ENCODE results near the gene NFIA.

NFIA gene

DNA sequence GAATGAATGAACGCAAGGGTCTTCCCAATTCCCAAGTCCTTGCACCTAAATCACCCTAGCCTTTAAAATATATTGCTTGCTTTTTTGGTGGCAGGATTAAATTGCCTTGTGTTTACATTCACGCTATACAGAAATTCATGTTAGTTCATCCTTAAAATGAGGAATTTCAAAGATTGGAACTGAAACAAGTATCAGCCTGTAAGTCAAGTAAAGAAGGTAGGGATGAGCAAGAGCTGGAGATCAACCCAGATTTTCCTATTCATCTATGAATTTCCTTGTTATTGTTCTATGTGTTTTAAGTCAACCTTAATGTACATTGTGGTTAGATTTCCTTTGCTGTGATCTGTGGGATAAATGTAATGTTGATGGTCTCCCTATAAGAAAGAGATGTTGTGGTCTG is 248.2 kb downstream of the NFIA start:
- DNase-seq (ENCODE audit: low read depth, low spot score): no peak

DNA sequence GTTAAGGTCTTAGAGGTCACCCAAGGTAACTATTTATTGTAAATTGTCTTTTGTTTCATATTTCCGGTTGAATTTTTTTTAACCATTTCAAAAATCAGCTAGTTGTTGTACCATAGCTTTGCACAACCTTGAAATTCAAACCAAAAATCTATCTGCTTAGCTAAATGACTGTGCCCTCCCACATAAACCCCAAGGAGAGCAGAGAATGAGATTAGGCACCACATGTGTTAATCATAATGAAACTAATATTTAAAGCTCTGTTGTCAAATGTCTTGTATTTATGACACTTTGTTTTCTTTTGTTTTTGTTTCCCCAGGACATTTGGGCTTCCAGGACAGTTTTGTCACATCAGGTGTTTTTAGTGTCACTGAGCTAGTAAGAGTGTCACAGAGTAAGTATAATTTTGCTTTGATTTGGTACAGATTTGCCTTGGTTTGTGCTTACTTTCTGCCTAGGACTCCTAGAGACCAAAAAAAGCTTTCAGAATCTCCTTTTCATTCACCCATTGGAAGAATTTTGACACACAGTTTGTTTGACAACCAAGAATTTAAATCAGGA is 249.9 kb downstream of the NFIA start:
- DNase-seq (ENCODE audit: low read depth, low spot score): no peak

DNA sequence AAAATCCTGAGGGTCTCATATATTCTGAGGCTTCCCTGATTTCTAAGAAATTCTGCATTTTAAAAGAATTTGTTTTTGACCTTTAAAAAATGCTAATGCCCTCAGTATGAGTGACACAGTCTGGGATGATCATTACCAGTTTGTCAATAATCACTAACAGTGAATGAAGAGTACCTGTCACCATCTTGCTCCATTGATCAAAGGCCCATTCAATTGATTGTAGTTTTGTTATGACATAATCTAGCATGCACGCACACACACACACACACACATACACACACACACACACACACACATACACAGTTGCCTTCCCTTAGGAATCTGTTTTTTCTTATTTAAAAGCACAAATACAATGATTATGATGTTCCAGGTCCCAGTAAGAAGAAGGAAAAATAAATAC is 250.4 kb downstream of the NFIA start:
- DNase-seq (ENCODE audit: low read depth, low spot score): no peak

DNA sequence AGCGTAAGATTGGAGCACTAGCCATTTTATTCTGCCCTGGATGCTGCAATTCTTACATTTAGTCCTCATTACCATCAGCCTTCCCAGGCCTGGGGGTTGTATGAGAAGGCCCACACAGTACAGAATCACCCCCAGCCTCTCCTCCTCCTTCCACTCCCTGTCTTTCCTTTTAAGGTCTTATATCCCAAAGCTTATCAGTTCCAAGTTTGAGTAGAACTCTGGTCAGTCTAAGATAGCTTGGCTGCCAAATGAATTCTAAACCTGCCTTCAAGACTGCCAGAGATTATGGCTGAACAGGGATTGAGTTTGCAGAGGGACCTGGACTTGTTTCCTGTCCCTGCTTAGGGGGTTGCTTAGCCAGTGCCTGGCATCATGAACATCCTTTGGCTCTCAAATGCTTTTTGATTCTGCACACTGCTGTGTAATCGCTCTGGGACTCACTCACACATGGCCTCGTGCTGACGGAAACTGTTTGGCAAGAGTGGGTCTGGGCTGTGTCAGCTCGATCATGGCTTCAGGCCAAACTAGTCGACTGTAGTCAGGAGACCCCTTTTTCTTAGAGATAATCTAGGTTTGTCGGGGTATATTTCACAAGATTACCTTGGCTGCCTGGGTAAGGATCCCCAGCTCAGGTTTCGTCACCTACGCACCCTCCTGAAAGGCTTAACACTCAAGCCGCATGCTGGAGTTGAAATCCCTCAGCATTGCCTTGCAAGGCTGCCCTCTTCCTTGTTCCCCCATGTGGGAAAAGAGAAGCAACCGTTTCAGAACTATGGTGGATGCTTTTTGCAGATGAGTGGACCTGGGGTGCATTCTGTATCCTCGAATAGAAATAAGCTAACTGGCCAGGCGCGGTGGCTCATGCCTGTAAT is 252.6 kb downstream of the NFIA start:
- peak; percentile 16 for DNase-seq (ENCODE audit: low read depth, low spot score)

DNA sequence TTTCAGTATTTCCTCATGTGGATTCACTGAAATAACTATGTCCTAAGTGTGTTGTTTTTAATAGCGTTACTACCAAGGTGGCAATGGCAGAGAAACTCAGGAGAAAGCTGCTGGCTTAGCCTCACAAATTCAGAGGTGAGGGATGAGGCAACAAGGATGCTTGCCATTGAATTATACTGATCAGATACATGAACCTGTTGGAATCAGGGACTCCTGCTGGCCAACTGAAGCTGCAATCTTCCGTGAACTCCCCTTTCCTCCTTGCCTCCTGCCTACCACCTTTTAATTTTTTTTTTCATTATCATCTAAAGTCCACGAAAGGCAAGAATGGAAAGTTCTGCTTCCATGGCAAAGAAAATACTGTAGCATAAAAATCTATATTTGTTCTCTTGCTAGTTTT is 254.7 kb downstream of the NFIA start:
- DNase-seq (ENCODE audit: low read depth, low spot score): peak; percentile 7

DNA sequence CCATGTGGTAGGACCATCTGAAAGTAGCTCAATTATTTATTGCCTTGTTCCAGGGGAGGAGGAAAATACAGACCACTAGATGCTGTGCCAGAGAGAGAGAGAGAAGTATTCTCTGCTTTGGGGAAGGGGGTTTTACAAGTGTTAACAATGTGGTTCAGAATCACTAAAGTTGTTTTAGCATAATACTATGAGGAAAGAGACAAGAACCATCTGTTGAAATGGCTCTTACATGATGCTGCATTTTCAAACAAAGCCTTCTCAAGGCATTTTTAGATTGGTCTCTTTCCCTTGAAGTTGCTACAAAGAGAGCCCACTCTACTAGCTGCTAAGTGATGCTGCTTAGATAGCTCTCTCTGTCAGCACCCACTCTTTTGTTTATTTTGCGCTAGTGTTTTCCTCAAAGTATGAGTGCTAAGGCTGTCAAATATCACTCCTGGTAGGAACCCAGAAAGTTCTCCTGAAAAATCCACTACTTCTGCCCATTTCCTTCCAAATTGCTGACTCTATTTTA is 255.1 kb downstream of the NFIA start:
- DNase-seq (ENCODE audit: low read depth, low spot score): no peak

DNA sequence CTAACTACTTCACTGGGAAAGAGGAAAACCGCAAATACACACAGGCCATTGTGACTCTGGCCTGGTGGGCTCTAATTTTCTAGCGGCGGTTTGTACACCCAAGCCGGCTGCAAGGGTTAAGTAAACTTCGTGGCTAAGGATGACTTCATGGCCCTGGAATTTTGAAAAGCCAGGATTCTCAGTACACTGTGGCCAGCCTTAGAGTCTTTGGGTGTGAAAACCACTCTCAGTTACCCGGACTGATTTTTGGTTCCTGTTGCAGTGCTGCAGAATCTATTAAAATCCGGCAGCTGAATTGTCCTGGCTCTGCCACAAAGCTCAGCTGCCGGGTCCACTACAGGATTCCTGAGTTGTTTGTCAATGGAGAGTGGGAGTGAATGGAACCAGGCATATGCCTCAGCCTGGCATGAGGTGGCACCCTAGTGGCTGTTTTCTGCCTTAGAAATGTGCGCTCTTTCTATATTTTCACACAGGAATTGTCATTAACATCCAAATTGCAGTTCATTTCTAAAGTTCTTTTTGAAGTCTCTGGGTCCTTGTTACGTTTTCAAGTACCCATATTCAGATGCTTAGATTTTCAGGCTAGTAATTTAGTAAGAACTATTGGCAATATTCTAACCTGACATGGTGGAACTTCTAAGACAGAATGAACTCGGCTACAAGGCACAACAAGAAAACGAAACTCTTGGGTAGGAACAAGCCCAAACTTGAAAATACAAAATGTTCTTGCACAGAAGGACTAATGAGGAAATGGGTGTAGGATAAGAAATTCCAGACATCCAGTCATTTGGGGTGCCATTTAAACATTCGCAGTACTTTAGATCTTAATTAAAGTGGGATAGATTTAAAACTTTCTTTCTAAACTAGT is 255.9 kb downstream of the NFIA start:
- peak; percentile 98 for DNase-seq (ENCODE audit: low read depth, low spot score)

DNA sequence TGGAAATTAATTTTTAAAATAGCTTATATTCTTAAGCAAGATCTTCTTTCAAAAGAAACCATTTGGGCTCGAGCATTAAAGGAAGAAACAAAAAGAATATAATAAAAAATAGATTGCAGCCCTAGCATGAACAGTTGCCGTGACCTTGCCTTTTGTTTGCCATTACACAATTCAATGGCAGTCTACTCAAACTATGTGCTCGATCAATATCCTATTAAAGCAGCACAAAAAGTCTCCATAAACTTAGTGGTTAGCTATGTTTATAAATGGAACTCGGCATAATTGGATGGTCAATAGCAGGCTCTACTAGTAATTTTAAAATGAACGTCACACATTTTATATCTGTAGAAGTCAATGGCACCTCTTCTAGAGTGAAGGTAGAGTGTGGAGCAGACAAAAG is 256.5 kb downstream of the NFIA start:
- DNase-seq (ENCODE audit: low read depth, low spot score): no peak

DNA sequence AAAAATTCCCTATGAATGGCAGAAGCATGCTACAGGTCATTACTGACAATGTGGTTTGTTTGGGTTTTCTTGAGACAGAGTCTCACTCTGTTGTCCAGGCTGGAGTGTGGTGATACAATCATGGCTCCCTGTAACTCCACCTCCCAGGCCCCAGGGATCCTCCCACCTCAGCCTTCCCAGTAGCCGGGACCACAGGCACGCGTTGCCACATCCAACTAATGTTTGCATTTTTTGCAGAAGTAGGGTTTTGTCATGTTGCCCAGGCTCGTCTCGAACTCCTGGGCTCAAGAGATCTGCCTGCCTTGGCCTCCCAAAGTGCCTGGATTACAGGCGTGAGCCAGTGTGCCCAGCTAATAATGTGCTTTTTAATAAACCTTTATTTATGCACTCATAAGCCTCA is 259.1 kb downstream of the NFIA start:
- DNase-seq (ENCODE audit: low read depth, low spot score): no peak

DNA sequence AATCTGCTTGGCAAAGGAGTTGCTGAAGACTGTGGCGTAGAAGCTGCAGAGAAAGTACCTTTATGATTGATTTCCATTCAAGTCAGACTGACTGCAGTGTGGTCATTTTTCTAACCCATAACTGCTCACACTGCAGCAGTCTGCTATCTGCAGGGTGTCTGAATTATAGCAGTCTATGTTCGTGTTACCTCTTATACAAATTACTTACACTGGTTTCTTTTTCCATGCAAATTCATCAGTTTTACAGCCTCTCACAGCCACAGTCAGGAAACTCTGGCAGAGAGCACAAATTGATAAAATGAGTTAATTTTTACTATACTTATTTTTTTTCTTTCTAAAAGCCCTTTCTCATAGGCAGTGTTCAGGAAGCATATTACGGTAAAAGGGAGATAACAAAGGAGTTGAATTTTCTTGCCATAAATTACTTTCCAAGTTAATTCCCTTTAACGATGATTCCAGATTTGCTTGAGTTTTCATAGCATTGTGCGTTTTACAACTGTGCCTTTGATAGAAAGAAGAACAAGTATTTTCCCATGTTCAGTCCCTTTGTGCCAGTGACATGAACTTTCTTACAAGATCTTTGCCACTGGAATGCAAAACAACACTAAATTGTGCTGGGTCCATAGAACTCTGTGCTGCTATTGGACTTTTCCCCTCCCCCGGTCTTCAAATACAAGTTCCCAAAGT is 261.5 kb downstream of the NFIA start:
- DNase-seq (ENCODE audit: low read depth, low spot score): peak; percentile 6

DNA sequence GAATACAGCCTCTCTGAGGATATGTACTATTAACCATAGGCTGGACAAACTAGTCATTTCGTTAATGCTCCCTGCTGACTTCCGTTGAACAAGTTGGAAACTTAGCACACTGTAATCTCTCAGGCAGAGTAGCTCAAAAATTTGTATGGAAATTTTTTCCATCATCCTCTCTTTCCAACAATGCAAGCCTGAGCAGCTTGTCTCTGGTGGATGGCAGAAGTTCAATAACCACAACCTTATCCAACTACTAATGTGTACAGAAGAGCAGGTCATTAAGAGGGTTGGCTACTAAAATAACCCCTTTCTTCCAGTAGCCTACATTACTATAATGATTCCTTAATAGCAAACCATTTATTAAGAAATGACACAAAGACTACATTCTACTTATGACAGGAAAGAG is 262.3 kb downstream of the NFIA start:
- DNase-seq (ENCODE audit: low read depth, low spot score): peak; percentile 57

DNA sequence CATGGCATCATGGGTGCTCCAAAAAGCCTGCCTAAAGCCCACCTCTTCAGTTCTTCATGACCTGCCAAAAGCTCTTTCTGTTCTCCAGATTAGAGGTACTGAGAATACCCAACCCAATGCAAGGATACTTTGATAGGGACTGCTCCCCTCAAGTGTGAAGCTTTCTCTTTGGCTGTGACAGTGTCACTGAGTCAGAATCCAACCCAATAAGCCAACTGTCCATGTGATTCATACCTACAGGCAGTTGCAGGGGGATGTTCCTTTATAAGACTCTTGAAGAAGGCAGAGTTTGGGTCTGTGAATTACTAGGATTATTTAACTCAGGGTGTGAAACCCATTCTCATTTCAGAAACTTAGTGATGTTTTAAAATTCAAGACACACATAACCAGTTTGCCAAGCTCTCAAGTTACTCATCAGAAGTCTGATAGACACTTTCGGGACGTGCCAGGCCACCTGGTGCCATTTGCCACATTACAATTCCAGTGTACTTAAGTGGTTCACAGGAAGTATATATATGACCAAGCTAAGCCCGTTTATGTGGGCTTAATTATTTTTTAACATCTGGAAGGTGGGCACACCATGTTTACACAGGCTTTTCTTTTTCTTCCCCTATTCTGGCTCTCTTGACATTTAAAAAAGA is 265.8 kb downstream of the NFIA start:
- no peak for DNase-seq (ENCODE audit: low read depth, low spot score)

DNA sequence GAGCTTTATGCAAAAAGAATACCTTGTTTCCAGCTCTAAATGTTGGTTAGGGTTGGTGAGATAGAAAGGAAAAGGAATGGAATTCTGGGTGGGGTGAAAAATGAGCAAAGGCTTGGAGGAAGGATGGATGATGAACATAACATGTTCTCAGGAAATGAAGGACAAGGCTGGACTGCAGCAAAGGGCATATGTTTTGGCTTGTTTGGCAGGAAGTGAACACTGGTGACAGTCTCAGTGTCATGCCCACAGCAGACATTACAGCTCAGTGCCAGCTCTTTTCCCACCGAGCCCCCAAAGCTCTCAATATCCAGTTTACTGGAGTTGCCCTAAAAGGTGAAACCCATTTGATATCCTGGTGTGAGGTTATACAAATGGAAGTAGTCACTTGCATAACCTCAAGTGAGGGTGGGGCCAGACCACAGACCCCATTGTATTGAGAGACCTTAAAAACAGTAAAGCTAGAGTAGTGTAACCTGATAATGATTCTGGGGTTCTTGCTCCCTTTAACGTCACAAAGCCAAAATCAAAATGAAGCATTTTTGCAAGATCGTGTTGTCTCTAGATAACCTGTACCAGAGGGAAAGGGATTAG is 270.6 kb downstream of the NFIA start:
- no peak for DNase-seq (ENCODE audit: low read depth, low spot score)

DNA sequence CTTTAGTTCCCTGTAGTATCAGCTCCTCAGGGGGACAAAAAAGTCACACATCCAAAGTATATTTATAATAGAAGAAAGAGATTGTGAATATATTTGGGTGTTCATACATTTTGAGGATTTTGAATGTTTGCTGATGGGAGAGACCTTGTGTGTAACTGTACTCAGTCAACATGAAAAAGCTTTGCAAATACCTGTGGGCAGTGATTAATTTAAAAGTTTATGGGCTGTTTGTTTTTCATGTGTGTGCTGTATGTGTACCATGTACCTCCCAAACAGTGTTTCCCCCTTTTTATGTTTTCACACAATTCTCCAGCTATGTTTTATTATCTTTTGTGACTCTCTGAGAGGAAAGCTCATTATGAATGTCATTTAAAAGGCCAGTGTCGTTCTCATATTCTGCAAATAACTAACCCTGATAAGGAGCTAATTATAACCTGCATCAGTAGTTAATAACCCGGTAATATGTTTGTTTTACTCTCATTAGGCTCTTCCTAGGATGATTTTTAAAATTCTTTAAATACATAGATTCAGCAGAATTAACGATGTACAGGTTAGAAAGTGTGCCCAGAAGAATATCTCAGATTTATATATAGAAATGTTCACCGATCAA is 271.5 kb downstream of the NFIA start:
- no peak for DNase-seq (ENCODE audit: low read depth, low spot score)

DNA sequence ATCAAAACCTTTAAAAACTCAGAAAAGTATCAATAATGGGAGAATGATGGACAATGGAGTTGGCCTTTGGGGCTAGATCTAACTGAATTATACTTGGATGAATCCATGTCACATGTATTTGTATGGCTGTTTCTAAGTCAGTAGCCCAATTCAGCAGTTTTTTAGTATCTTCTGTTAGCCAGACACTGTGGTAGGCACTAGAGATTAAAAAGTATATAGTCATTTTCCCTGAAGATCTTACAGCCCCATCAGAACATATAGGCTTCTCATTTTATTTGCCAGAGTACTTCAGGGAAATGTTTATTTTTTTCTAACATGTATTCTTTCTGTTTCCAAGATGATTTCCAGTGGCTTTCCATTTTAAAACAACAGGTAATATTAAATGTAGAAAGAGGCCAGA is 273.7 kb downstream of the NFIA start:
- DNase-seq (ENCODE audit: low read depth, low spot score): no peak

DNA sequence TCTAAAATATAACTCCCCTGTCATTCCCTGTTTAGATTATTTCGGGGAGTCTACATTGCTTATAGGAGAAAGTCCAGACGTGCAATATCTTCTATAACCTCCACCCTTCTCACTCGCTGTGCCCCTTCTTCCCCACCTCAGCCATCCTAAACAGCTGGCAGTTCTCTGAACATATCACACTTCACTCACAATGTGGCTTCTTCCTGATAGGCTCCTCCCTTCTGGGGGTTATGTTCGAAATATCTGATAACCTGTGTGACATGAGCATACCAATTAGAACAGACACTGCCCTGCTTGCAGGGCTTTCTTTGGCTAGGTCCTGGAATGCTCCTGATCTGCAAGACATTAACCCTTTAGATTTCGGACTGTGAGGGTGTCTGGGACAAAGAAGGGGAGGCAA is 274.6 kb downstream of the NFIA start:
- no peak for DNase-seq (ENCODE audit: low read depth, low spot score)

DNA sequence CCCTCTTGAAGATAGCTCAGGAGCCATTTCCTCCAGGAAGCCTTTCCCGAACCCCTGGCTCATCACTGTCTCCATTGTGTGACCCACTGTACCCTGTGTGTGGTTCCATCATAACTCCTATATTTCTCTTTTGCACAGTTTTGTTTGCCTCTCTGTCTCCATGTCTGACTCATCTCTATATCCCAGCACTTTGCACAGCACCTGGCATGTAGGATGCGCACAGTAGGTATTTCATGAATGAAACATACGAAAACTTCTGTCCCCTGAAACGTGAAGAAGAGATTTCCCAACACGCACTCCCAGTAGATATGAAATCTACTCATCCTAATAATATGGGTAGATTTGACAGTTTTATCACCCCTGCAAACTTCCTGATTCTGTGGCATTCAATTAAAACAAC is 275.2 kb downstream of the NFIA start:
- no peak for DNase-seq (ENCODE audit: low read depth, low spot score)

DNA sequence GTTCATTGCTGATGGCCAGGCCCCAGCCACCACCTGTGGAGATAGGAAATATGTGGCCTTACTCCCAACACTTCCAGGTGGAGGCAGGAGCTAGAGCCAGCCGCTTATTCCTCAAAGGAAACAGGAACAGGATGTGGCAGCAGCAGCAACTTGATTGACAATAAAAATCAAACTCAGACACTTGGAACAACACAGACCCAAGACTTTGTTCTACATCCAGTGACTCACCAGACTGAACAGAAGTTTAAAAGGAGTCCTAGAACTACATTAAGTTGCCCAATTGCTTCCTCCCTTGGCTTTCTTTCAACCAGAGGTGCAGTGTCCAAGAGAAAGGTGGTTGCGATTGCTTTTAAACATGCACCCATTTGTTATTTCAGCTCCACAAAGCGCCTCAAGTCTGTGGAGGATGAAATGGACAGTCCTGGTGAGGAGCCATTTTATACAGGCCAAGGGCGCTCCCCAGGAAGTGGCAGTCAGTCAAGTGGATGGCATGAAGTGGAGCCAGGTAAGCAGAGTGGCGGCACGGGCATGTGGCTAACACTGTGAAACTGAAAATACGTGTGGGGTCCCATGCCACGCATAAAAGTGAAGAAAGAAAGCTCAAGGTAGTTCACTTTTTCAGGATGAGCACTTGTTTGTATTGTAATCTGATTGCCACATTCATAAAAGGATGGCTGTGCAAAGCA is 276.6 kb downstream of the NFIA start:
- DNase-seq (ENCODE audit: low read depth, low spot score): peak; percentile 36

DNA sequence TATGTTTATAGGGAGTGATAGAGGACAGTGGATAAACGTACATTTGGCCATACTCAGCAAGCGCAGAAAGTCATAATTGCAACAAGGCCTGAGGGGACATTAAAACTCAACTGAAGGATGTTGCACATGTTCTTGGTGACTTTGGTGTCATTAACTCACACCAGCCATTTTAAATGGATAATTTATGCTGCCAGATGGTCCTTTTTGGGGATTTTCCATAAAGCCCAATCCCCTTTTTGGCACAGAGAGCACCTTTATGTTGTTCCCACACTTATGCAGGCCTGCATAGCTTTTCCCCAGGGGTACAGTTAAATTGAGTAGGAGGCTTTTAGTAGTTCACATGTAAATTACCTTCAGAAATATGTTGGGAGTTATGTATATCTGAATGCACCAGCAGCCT is 279.6 kb downstream of the NFIA start:
- DNase-seq (ENCODE audit: low read depth, low spot score): no peak

DNA sequence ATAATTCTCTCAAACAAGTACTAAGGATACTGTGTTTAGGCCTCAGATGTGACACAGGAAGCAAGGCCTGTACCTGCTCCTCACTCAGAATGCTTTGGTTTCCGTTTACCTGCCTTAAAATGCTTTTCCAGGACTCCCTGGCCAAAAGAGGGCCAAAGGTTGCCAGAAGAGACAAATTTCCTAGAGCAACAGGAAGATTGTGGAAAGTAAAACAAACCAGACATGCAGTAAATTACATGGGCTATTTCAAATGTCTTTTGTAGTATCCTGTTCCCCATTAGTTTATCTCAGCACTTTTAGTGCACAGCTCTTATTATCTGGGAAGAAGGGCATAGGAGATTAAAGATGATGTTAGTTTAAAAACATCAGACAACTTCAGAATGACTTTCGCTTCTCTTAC is 280.0 kb downstream of the NFIA start:
- no peak for DNase-seq (ENCODE audit: low read depth, low spot score)
